ENCODE measurements around the gene STK40. TPM values are rescaled to one million over a fixed set of nuclear protein-coding genes. Genes with fewer than 3 reads are reported as not detected.
A peak's percentile ranks its signal among the peaks of the same experiment; 100 is the strongest.

STK40 gene
- total RNA-seq, 1 donor from 2014 or later: 52.9 TPM

DNA sequence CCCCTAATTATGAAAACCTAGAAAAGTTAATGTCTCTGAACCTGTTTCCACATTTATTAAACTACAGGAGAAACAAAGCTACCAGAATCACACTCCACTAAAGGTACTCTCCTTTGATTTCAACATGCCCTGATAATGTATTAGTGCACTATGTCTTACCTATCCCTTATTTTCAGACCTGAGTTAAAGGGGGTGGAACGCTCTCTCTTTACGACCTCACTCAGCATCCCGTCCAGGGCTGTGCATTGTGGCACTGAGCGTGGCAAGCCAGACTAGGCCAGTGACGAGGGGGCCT, 11.3 kb upstream of the STK40 start:
- peak overlapping the region; percentile 94 for H3K27ac Mint-ChIP-seq (ENCODE audit: unreplicated experiment)
- TF ChIP-seq, protein P1, sequence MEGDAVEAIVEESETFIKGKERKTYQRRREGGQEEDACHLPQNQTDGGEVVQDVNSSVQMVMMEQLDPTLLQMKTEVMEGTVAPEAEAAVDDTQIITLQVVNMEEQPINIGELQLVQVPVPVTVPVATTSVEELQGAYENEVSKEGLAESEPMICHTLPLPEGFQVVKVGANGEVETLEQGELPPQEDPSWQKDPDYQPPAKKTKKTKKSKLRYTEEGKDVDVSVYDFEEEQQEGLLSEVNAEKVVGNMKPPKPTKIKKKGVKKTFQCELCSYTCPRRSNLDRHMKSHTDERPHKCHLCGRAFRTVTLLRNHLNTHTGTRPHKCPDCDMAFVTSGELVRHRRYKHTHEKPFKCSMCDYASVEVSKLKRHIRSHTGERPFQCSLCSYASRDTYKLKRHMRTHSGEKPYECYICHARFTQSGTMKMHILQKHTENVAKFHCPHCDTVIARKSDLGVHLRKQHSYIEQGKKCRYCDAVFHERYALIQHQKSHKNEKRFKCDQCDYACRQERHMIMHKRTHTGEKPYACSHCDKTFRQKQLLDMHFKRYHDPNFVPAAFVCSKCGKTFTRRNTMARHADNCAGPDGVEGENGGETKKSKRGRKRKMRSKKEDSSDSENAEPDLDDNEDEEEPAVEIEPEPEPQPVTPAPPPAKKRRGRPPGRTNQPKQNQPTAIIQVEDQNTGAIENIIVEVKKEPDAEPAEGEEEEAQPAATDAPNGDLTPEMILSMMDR (IDR thresholded peaks at IDR 0.05; ENCODE audit: partially characterized antibody, unreplicated experiment): no peak
- H3K36me3 Mint-ChIP-seq (ENCODE audit: unreplicated experiment): no peaks in the 10 kb centered on the region
- peak overlapping the region; percentile 97 for H3K4me3 Mint-ChIP-seq (ENCODE audit: unreplicated experiment)
- peaks cover 1% of the 10 kb centered on the region for H3K9me3 Mint-ChIP-seq (ENCODE audit: unreplicated experiment)
- H3K4me1 Mint-ChIP-seq (ENCODE audit: low read depth, unreplicated experiment): peaks cover 7% of the 10 kb centered on the region
- no peak for DNase-seq
- peaks cover 4% of the 10 kb centered on the region for H3K27me3 Mint-ChIP-seq (ENCODE audit: unreplicated experiment)

DNA sequence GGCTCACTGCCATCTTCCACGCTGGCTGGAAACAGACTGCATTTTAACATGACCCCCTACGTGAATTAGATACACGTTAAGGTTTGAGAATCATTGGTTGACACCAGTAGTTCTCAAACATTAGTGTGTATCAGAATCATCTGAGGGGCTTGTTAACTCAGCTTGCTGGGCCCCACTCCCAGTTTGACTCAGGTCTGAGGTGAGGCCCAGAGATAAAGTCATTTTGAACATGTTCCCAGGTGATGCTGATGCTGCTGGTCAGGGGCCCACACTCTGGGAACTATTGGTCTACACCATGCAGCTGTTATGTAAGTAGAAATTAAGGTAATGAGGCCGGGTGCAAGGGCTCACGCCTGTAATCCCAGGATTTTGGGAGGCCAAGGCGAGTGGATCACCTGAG, 10.6 kb upstream of the STK40 start:
- Mint-ChIP-seq H3K4me1 (ENCODE audit: low read depth, unreplicated experiment) (peaks cover 7% of the 10 kb centered on the region), H3K36me3 (ENCODE audit: unreplicated experiment) (no peaks in the 10 kb centered on the region), H3K27ac (ENCODE audit: unreplicated experiment) (no peak overlapping the region), H3K4me3 (ENCODE audit: unreplicated experiment) (peak overlapping the region; percentile 97), H3K9me3 (ENCODE audit: unreplicated experiment) (peaks cover 1% of the 10 kb centered on the region), H3K27me3 (ENCODE audit: unreplicated experiment) (peaks cover 4% of the 10 kb centered on the region)
- no peak for DNase-seq
- TF ChIP-seq, protein P1 (IDR thresholded peaks at IDR 0.05; ENCODE audit: partially characterized antibody, unreplicated experiment): no peak

DNA sequence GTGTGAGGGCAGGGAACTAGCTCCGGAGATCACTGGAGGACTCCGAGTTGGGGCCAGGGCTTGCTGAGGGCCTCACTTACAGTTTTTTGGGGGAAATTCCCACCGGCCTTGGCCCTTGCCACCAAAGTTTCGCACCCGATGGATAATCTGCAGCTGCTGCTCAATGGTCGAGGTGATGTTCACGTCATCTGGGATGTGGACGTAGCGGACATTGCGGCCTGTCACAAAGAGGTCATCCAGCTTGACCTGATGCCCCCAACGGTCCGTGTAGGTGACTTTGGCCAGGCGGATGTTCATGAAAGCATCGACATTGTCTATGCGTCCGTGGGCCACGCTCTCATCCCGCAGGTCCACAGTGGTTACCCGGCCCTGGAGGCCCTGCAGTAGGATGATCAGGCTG, 8.0 kb upstream of the STK40 start:
- Mint-ChIP-seq H3K9me3 (ENCODE audit: unreplicated experiment) (peaks cover 1% of the 10 kb centered on the region), H3K4me3 (ENCODE audit: unreplicated experiment) (no peak overlapping the region), H3K36me3 (ENCODE audit: unreplicated experiment) (no peaks in the 10 kb centered on the region), H3K4me1 (ENCODE audit: low read depth, unreplicated experiment) (peaks cover 9% of the 10 kb centered on the region), H3K27me3 (ENCODE audit: unreplicated experiment) (peaks cover 6% of the 10 kb centered on the region), H3K27ac (ENCODE audit: unreplicated experiment) (no peak overlapping the region)
- TF ChIP-seq, protein P1 (IDR thresholded peaks at IDR 0.05; ENCODE audit: partially characterized antibody, unreplicated experiment): no peak
- DNase-seq: no peak

DNA sequence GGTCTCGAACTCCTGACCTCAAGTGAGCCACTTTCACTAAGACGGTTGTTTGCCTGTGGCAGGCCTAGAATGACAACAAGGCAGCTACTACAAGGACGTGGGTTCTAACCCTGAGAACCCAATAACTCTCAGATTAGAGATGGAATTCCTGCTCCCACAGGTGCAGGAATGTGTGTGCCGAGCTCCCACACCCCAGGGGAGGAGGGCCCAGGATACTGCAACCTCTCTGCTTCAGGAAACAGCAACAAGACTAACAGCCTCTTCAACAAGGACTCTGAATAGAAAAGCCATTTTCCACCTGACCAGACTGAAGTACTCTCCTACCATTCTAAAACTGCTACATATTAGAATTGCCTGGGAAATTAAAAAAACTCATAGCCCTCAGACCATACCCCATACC, 7.1 kb upstream of the STK40 start:
- Mint-ChIP-seq H3K27ac (ENCODE audit: unreplicated experiment) (no peak overlapping the region), H3K36me3 (ENCODE audit: unreplicated experiment) (no peaks in the 10 kb centered on the region), H3K27me3 (ENCODE audit: unreplicated experiment) (peaks cover 6% of the 10 kb centered on the region), H3K4me3 (ENCODE audit: unreplicated experiment) (no peak overlapping the region), H3K4me1 (ENCODE audit: low read depth, unreplicated experiment) (peaks cover 9% of the 10 kb centered on the region), H3K9me3 (ENCODE audit: unreplicated experiment) (peaks cover 3% of the 10 kb centered on the region)
- DNase-seq: no peak
- TF ChIP-seq, protein P1 (IDR thresholded peaks at IDR 0.05; ENCODE audit: partially characterized antibody, unreplicated experiment): no peak

DNA sequence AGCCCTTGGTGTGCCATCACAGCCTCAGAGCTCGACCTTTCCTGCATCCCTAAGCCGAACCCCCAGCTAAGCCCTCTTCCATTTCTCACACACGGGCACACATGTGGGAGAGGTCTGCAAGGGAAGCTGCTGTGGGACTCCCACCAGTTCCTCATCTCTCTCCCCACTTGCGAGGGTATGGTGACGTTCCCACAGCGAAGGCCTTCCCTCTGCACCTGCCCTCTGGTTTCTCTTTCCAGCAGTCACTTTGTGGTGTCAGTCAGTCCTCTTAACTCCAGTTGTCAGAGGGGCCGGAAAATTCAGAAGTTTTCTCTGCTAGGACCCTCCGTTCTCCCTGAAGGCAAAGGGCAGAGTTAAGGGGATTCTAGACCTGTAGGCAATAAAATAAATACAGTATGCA, 5.5 kb upstream of the STK40 start:
- no peak for DNase-seq
- Mint-ChIP-seq H3K36me3 (ENCODE audit: unreplicated experiment) (no peaks in the 10 kb centered on the region), H3K9me3 (ENCODE audit: unreplicated experiment) (peaks cover 8% of the 10 kb centered on the region), H3K4me3 (ENCODE audit: unreplicated experiment) (no peak overlapping the region), H3K4me1 (ENCODE audit: low read depth, unreplicated experiment) (peaks cover 18% of the 10 kb centered on the region), H3K27me3 (ENCODE audit: unreplicated experiment) (peaks cover 14% of the 10 kb centered on the region), H3K27ac (ENCODE audit: unreplicated experiment) (no peak overlapping the region)
- TF ChIP-seq, protein P1 (IDR thresholded peaks at IDR 0.05; ENCODE audit: partially characterized antibody, unreplicated experiment): no peak

Measured in glutamatergic neuron (in vitro differentiated cells).